Trophoblast cell (in vitro differentiated cells and primary cell): ENCODE data around the gene ADH4.
A peak's percentile ranks its signal among the peaks of the same experiment; 100 is the strongest.
"Not testable (repeated sequence)": the region's sequence is repeated elsewhere in the genome, so short reads cannot be mapped to it uniquely, and the experiment has no call there.

Source experiments
- DNase-seq, 2 donors: peaks; one replicate each; pipeline ENCODE4 v3.0.0-alpha.2; 2016
- H2AFZ ChIP-seq: 2 replicates; pipeline ENCODE4 v1.6.1; 2013; ENCODE audit warnings: low read length, moderate library complexity, mild to moderate bottlenecking; ENCODE audit not compliant: insufficient read depth, poor library complexity
- H2AK5ac ChIP-seq: 2 replicates; pipeline ENCODE4 v1.6.1; 2013; ENCODE audit warnings: mild to moderate bottlenecking, low read length
- H2BK120ac ChIP-seq: 2 replicates; pipeline ENCODE4 v1.6.1; 2013; ENCODE audit warnings: low read length, mild to moderate bottlenecking, moderate library complexity; ENCODE audit not compliant: insufficient read depth, poor library complexity
- H2BK12ac ChIP-seq: 2 replicates; pipeline ENCODE4 v1.6.1; 2013; ENCODE audit warnings: mild to moderate bottlenecking, low read length, moderate library complexity
- H2BK5ac ChIP-seq: 2 replicates; pipeline ENCODE4 v1.6.1; 2013; ENCODE audit warnings: low read length, low read depth, moderate library complexity, mild to moderate bottlenecking; ENCODE audit not compliant: poor library complexity
- H3K14ac ChIP-seq: 2 replicates; pipeline ENCODE4 v1.6.1; 2013; ENCODE audit warnings: mild to moderate bottlenecking, low read length
- H3K18ac ChIP-seq: 2 replicates; pipeline ENCODE4 v1.6.1; 2013; ENCODE audit warnings: mild to moderate bottlenecking, low read length
- H3K23ac ChIP-seq: 2 replicates; pipeline ENCODE4 v1.6.1; 2013; ENCODE audit warnings: low read length
- H3K27ac ChIP-seq: 2 replicates; pipeline ENCODE4 v1.5.1; 2013; ENCODE audit warnings: low read depth, mild to moderate bottlenecking, inconsistent platforms, low read length, moderate library complexity
- H3K27me3 ChIP-seq: 2 replicates; pipeline ENCODE4 v1.6.1; 2013; ENCODE audit warnings: inconsistent platforms, mild to moderate bottlenecking, low read length, moderate library complexity; ENCODE audit not compliant: insufficient read depth
- H3K36me3 ChIP-seq, 2 experiments: 1 replicate in 1 of 2; 2 replicates in 1 of 2; pipeline ENCODE4 v1.6.1; 2013; ENCODE audit warnings: low read length in 2 of 2, mild to moderate bottlenecking in 2 of 2, moderate library complexity in 1 of 2; ENCODE audit not compliant: insufficient read depth in 2 of 2, control insufficient read depth in 1 of 2
- H3K4ac ChIP-seq: 2 replicates; pipeline ENCODE4 v1.6.1; 2013; ENCODE audit warnings: low read depth, mild to moderate bottlenecking, low read length, moderate library complexity
- H3K4me1 ChIP-seq, 2 experiments: 1 replicate in 1 of 2; 2 replicates in 1 of 2; pipeline ENCODE4 v1.6.1; 2013; ENCODE audit warnings: low read length in 2 of 2, mild to moderate bottlenecking in 2 of 2, moderate library complexity in 1 of 2; ENCODE audit not compliant: insufficient read depth in 2 of 2, control insufficient read depth in 1 of 2
- H3K4me2 ChIP-seq: 2 replicates; pipeline ENCODE4 v1.6.1; 2013; ENCODE audit warnings: inconsistent platforms, mild to moderate bottlenecking, low read length, moderate library complexity
- H3K4me3 ChIP-seq: 2 replicates; pipeline ENCODE4 v1.5.1; 2013; ENCODE audit warnings: mild to moderate bottlenecking, low read depth, low read length, inconsistent platforms
- H3K79me1 ChIP-seq: one replicate; pipeline ENCODE4 v1.6.1; 2013; ENCODE audit warnings: low read length
- H3K79me2 ChIP-seq: 2 replicates; pipeline ENCODE4 v1.6.1; 2013; ENCODE audit warnings: low read length, mild to moderate bottlenecking; ENCODE audit not compliant: control insufficient read depth, insufficient read depth, poor library complexity
- H3K9ac ChIP-seq: 2 replicates; pipeline ENCODE4 v1.6.1; 2013; ENCODE audit warnings: mild to moderate bottlenecking, low read length
- H3K9me3 ChIP-seq: 2 replicates; pipeline ENCODE4 v1.6.1; 2013; ENCODE audit warnings: low read depth, mild to moderate bottlenecking, control low read depth, inconsistent platforms, low read length; ENCODE audit not compliant: insufficient read depth
- H4K12ac ChIP-seq: 2 replicates; pipeline ENCODE4 v1.6.1; 2013; ENCODE audit warnings: low read depth, mild to moderate bottlenecking, low read length, moderate library complexity
- H4K8ac ChIP-seq: 2 replicates; pipeline ENCODE4 v1.6.1; 2013; ENCODE audit warnings: low read depth, mild to moderate bottlenecking, low read length, moderate library complexity
- H4K91ac ChIP-seq: one replicate; pipeline ENCODE4 v1.6.1; 2013; ENCODE audit warnings: low read depth, mild to moderate bottlenecking, low read length, moderate library complexity
- WGBS: extraction: QIAGEN DNeasy Blood & Tissue Kit; methylation state at CpG from one replicate; pipeline ENCODE4 v1.1.7; 2013; ENCODE audit warnings: missing lambda C conversion rate; ENCODE audit not compliant: insufficient read length, insufficient coverage; ENCODE audit errors: extremely low coverage; 5-methylcytosine and 5-hydroxymethylcytosine counted together

The ADH4 gene

GRCh38 chr4:99102634-99103033, 41.5 kb downstream of the ADH4 start:
- no peaks in the 10 kb centered on the region for H3K27me3 ChIP-seq
- no peak overlapping the region for H4K91ac ChIP-seq
- H3K9me3 ChIP-seq = no peaks in the 10 kb centered on the region
- H3K79me1 ChIP-seq = peaks cover 2% of the 10 kb centered on the region
- no peak overlapping the region for H2BK12ac ChIP-seq
- H4K12ac ChIP-seq = no peak overlapping the region
- no peak overlapping the region for H3K4me3 ChIP-seq
- peaks cover 0 to 3% of the 10 kb centered on the region in 2 experiments for H3K4me1 ChIP-seq
- H3K23ac ChIP-seq = no peak overlapping the region
- H3K4ac ChIP-seq = no peak overlapping the region
- no peak overlapping the region for H3K27ac ChIP-seq
- no peak overlapping the region for H3K18ac ChIP-seq
- H2AFZ ChIP-seq = no peak overlapping the region
- no peaks in the 10 kb centered on the region for H3K79me2 ChIP-seq
- no peak overlapping the region for H3K14ac ChIP-seq
- WGBS = no CpG with 5 or more reads among the region's 2 CpGs
- H2BK120ac ChIP-seq = no peak overlapping the region
- no peak overlapping the region for H2BK5ac ChIP-seq
- H4K8ac ChIP-seq = no peak overlapping the region
- H3K36me3 ChIP-seq = peaks cover 0 to 2% of the 10 kb centered on the region in 2 experiments
- no peak for DNase-seq
- no peak overlapping the region for H3K4me2 ChIP-seq
- H3K9ac ChIP-seq = no peak overlapping the region
- H2AK5ac ChIP-seq = no peak overlapping the region

GRCh38 chr4:99100876-99101275, 43.2 kb downstream of the ADH4 start:
- no peak overlapping the region for H2BK120ac ChIP-seq
- H2AK5ac ChIP-seq = no peak overlapping the region
- no peaks in the 10 kb centered on the region for H3K9me3 ChIP-seq
- peaks cover 0 to 3% of the 10 kb centered on the region in 2 experiments for H3K4me1 ChIP-seq
- no peak overlapping the region for H3K18ac ChIP-seq
- no peak overlapping the region for H3K4ac ChIP-seq
- no peak overlapping the region for H2BK5ac ChIP-seq
- H4K91ac ChIP-seq = no peak overlapping the region
- no peaks in the 10 kb centered on the region for H3K27me3 ChIP-seq
- H4K8ac ChIP-seq = no peak overlapping the region
- peaks cover 0 to 2% of the 10 kb centered on the region in 2 experiments for H3K36me3 ChIP-seq
- no CpG with 5 or more reads among the region's 1 CpG for WGBS
- H3K79me2 ChIP-seq = no peaks in the 10 kb centered on the region
- no peak overlapping the region for H3K4me2 ChIP-seq
- no peak overlapping the region for H2AFZ ChIP-seq
- H3K14ac ChIP-seq = no peak overlapping the region
- no peak overlapping the region for H3K4me3 ChIP-seq
- no peak overlapping the region for H3K9ac ChIP-seq
- H2BK12ac ChIP-seq = no peak overlapping the region
- no peak overlapping the region for H3K23ac ChIP-seq
- peaks cover 2% of the 10 kb centered on the region for H3K79me1 ChIP-seq
- peak; percentile 67 to 96 for DNase-seq
- H3K27ac ChIP-seq = no peak overlapping the region
- no peak overlapping the region for H4K12ac ChIP-seq

- not testable (repeated sequence) for H3K79me1 ChIP-seq, H2BK120ac ChIP-seq, H3K4me1 ChIP-seq, H3K18ac ChIP-seq, H3K79me2 ChIP-seq, H2AK5ac ChIP-seq, H3K4ac ChIP-seq, DNase-seq, H3K27me3 ChIP-seq, H3K14ac ChIP-seq, H2BK12ac ChIP-seq, H3K23ac ChIP-seq, H3K27ac ChIP-seq, H3K4me2 ChIP-seq, H4K91ac ChIP-seq, H3K9me3 ChIP-seq, H2AFZ ChIP-seq, H3K9ac ChIP-seq, H3K36me3 ChIP-seq, H2BK5ac ChIP-seq, H3K4me3 ChIP-seq, H4K12ac ChIP-seq, H4K8ac ChIP-seq
- WGBS = no CpG with 5 or more reads among the region's 5 CpGs
These were observed 44.3 kb downstream of the ADH4 start for GRCh38 chr4:99099814-99100213.

GRCh38 chr4:99099311-99099710, 44.8 kb downstream of the ADH4 start:
- no peak overlapping the region for H2AK5ac ChIP-seq
- no peak overlapping the region for H4K12ac ChIP-seq
- H3K36me3 ChIP-seq = peaks cover 0 to 2% of the 10 kb centered on the region in 2 experiments
- no peak overlapping the region for H3K4me3 ChIP-seq
- no peak overlapping the region for H2BK12ac ChIP-seq
- no peak overlapping the region for H3K23ac ChIP-seq
- no peak overlapping the region for H3K14ac ChIP-seq
- peaks cover 0 to 2% of the 10 kb centered on the region in 2 experiments for H3K4me1 ChIP-seq
- no peak overlapping the region for H3K4me2 ChIP-seq
- no peak overlapping the region for H4K8ac ChIP-seq
- no peaks in the 10 kb centered on the region for H3K9me3 ChIP-seq
- no CpG with 5 or more reads among the region's 12 CpGs for WGBS
- H4K91ac ChIP-seq = no peak overlapping the region
- H2AFZ ChIP-seq = no peak overlapping the region
- no peak for DNase-seq
- no peak overlapping the region for H3K4ac ChIP-seq
- H3K9ac ChIP-seq = no peak overlapping the region
- no peak overlapping the region for H2BK120ac ChIP-seq
- no peaks in the 10 kb centered on the region for H3K79me2 ChIP-seq
- H3K18ac ChIP-seq = no peak overlapping the region
- no peaks in the 10 kb centered on the region for H3K27me3 ChIP-seq
- no peak overlapping the region for H3K27ac ChIP-seq
- H2BK5ac ChIP-seq = no peak overlapping the region
- peaks cover 2% of the 10 kb centered on the region for H3K79me1 ChIP-seq
